GM18861 (cell line): Measurements from ENCODE around the gene CARD11.
"Not testable (repeated sequence)": the region's sequence is repeated elsewhere in the genome, so short reads cannot be mapped to it uniquely, and the experiment has no call there.

ENCODE experiments used
- ATAC-seq: cut with Tn5 transposase; IDR thresholded peaks from one replicate; pipeline ENCODE4 v1.9.1; 2021; ENCODE audit not compliant: unreplicated experiment

CARD11 gene

GRCh38 chr7:2966466-2967078 lies 77.1 kb downstream of the CARD11 start:
- ATAC-seq: no peak

GRCh38 chr7:2965745-2966270 lies 77.9 kb downstream of the CARD11 start:
- ATAC-seq: no peak

- ATAC-seq: no peak
Measured at GRCh38 chr7:2965301-2965700, 78.4 kb downstream of the CARD11 start.

GRCh38 chr7:2964208-2964607 lies 79.5 kb downstream of the CARD11 start:
- no peak for ATAC-seq

GRCh38 chr7:2962865-2963264 lies 80.8 kb downstream of the CARD11 start:
- ATAC-seq: no peak

GRCh38 chr7:2959828-2960599 lies 83.7 kb downstream of the CARD11 start:
- no peak for ATAC-seq

GRCh38 chr7:2959103-2959680 lies 84.5 kb downstream of the CARD11 start:
- no peak for ATAC-seq

- no peak for ATAC-seq
Measured at GRCh38 chr7:2958416-2959102, 85.1 kb downstream of the CARD11 start.

GRCh38 chr7:2957369-2957727 lies 86.3 kb downstream of the CARD11 start:
- ATAC-seq: not testable (repeated sequence)

- no peak for ATAC-seq
Measured at GRCh38 chr7:2956526-2957368, 86.9 kb downstream of the CARD11 start.

GRCh38 chr7:2956076-2956475 lies 87.6 kb downstream of the CARD11 start:
- no peak for ATAC-seq

GRCh38 chr7:2955269-2955668 lies 88.4 kb downstream of the CARD11 start:
- no peak for ATAC-seq

GRCh38 chr7:2954433-2954853 lies 89.2 kb downstream of the CARD11 start:
- no peak for ATAC-seq

GRCh38 chr7:2953588-2954407 lies 89.9 kb downstream of the CARD11 start:
- ATAC-seq: no peak

GRCh38 chr7:2953099-2953498 lies 90.6 kb downstream of the CARD11 start:
- no peak for ATAC-seq

- no peak for ATAC-seq
Measured at GRCh38 chr7:2952316-2952715, 91.4 kb downstream of the CARD11 start.

GRCh38 chr7:2950578-2950977 lies 93.1 kb downstream of the CARD11 start:
- ATAC-seq: no peak

GRCh38 chr7:2948749-2949148 lies 94.9 kb downstream of the CARD11 start:
- ATAC-seq: no peak

- no peak for ATAC-seq
Measured at GRCh38 chr7:2947058-2947780, 96.4 kb downstream of the CARD11 start.
